KMS-11 (cell line): ENCODE data around the gene FAM163A.

Source experiments
- H2AFZ ChIP-seq: fragments of 200-600 bp; sonication (generic); 2 replicates; pipeline ENCODE4 v1.6.1; 2016; ENCODE audit warnings: antibody characterized with exemption, mixed run types, low read depth
- H3K27ac ChIP-seq: fragments of 200-600 bp; sonication (generic); 2 replicates; pipeline ENCODE4 v1.6.1; 2016; ENCODE audit warnings: mild to moderate bottlenecking, mixed run types
- H3K27me3 ChIP-seq: fragments of 200-600 bp; sonication (generic); 2 replicates; pipeline ENCODE4 v1.6.1; 2017; ENCODE audit warnings: mild to moderate bottlenecking, low read depth, mixed run types, moderate library complexity; ENCODE audit not compliant: insufficient read depth
- H3K36me3 ChIP-seq: fragments of 200-600 bp; sonication (generic); 2 replicates; pipeline ENCODE4 v1.6.1; 2017; ENCODE audit warnings: mild to moderate bottlenecking, mixed run types; ENCODE audit not compliant: insufficient read depth
- H3K4me1 ChIP-seq: fragments of 200-600 bp; sonication (generic); 2 replicates; pipeline ENCODE4 v1.6.1; 2016; ENCODE audit warnings: mild to moderate bottlenecking, low read depth, mixed run types; ENCODE audit not compliant: poor library complexity, severe bottlenecking
- H3K4me2 ChIP-seq: fragments of 200-600 bp; sonication (generic); 2 replicates; pipeline ENCODE4 v1.7.0; 2016; ENCODE audit warnings: mild to moderate bottlenecking, mixed run types
- H3K4me3 ChIP-seq: fragments of 200-600 bp; sonication (generic); IDR thresholded peaks from 2 replicates; pipeline ENCODE4 v1.6.1; 2017; ENCODE audit warnings: low read depth, low read length, mixed read lengths; ENCODE audit not compliant: insufficient read depth
- H3K79me2 ChIP-seq: fragments of 200-600 bp; sonication (generic); 2 replicates; pipeline ENCODE4 v1.6.1; 2016; ENCODE audit warnings: low read depth, mixed run types; ENCODE audit not compliant: insufficient read depth
- H3K9ac ChIP-seq: fragments of 200-600 bp; sonication (generic); 2 replicates; pipeline ENCODE4 v1.6.1; 2016; ENCODE audit warnings: mild to moderate bottlenecking, mixed run types
- H4K20me1 ChIP-seq: fragments of 200-600 bp; sonication (generic); 2 replicates; pipeline ENCODE4 v1.6.1; 2016; ENCODE audit warnings: mild to moderate bottlenecking, mixed run types; ENCODE audit not compliant: insufficient read depth
- CTCF ChIP-seq: fragments of 200-600 bp; sonication (generic); conservative IDR thresholded peaks from 2 replicates; pipeline ENCODE4 v1.6.1; 2017; ENCODE audit warnings: low read depth, mild to moderate bottlenecking, antibody characterized with exemption, low read length, moderate library complexity, mixed read lengths

FAM163A gene

GRCh38 chr1:179714623-179715022 lies 28.5 kb upstream of the FAM163A start:
- H3K4me1 ChIP-seq = no peaks in the 10 kb centered on the region
- no peak overlapping the region for H3K4me2 ChIP-seq
- no peaks in the 10 kb centered on the region for H3K79me2 ChIP-seq
- no peak overlapping the region for H3K4me3 ChIP-seq
- H3K9ac ChIP-seq = no peak overlapping the region
- H3K36me3 ChIP-seq = no peaks in the 10 kb centered on the region
- H3K27ac ChIP-seq = no peak overlapping the region
- H2AFZ ChIP-seq = no peak overlapping the region
- TF ChIP-seq CTCF = no peak
- H4K20me1 ChIP-seq = no peaks in the 10 kb centered on the region
- H3K27me3 ChIP-seq = no peaks in the 10 kb centered on the region

- H3K36me3 ChIP-seq = no peaks in the 10 kb centered on the region
- H3K9ac ChIP-seq = no peak overlapping the region
- H4K20me1 ChIP-seq = no peaks in the 10 kb centered on the region
- TF ChIP-seq CTCF = no peak
- no peak overlapping the region for H3K4me3 ChIP-seq
- H2AFZ ChIP-seq = no peak overlapping the region
- H3K27me3 ChIP-seq = no peaks in the 10 kb centered on the region
- H3K4me1 ChIP-seq = no peaks in the 10 kb centered on the region
- no peak overlapping the region for H3K27ac ChIP-seq
- no peaks in the 10 kb centered on the region for H3K79me2 ChIP-seq
- H3K4me2 ChIP-seq = no peak overlapping the region
Observed at GRCh38 chr1:179719272-179719671, 23.8 kb upstream of the FAM163A start.

GRCh38 chr1:179728271-179728670 lies 14.8 kb upstream of the FAM163A start:
- H3K4me1 ChIP-seq = no peaks in the 10 kb centered on the region
- H3K27me3 ChIP-seq = no peaks in the 10 kb centered on the region
- H3K4me3 ChIP-seq = no peak overlapping the region
- H3K9ac ChIP-seq = no peak overlapping the region
- TF ChIP-seq CTCF = no peak
- no peak overlapping the region for H3K27ac ChIP-seq
- H3K36me3 ChIP-seq = no peaks in the 10 kb centered on the region
- H2AFZ ChIP-seq = no peak overlapping the region
- no peak overlapping the region for H3K4me2 ChIP-seq
- H3K79me2 ChIP-seq = no peaks in the 10 kb centered on the region
- H4K20me1 ChIP-seq = no peaks in the 10 kb centered on the region

- H3K4me3 ChIP-seq = no peak overlapping the region
- H3K4me2 ChIP-seq = no peak overlapping the region
- no peaks in the 10 kb centered on the region for H3K27me3 ChIP-seq
- no peak overlapping the region for H2AFZ ChIP-seq
- H3K27ac ChIP-seq = no peak overlapping the region
- no peaks in the 10 kb centered on the region for H3K4me1 ChIP-seq
- H4K20me1 ChIP-seq = no peaks in the 10 kb centered on the region
- TF ChIP-seq CTCF = no peak
- H3K36me3 ChIP-seq = no peaks in the 10 kb centered on the region
- H3K79me2 ChIP-seq = no peaks in the 10 kb centered on the region
- H3K9ac ChIP-seq = no peak overlapping the region
Observed at GRCh38 chr1:179729881-179730280, 13.2 kb upstream of the FAM163A start.

GRCh38 chr1:179731643-179732042 lies 11.4 kb upstream of the FAM163A start:
- no peak overlapping the region for H3K27ac ChIP-seq
- no peaks in the 10 kb centered on the region for H3K27me3 ChIP-seq
- H3K36me3 ChIP-seq = no peaks in the 10 kb centered on the region
- no peak overlapping the region for H2AFZ ChIP-seq
- H3K79me2 ChIP-seq = no peaks in the 10 kb centered on the region
- H3K4me2 ChIP-seq = no peak overlapping the region
- H4K20me1 ChIP-seq = no peaks in the 10 kb centered on the region
- H3K4me3 ChIP-seq = no peak overlapping the region
- H3K4me1 ChIP-seq = no peaks in the 10 kb centered on the region
- no peak for TF ChIP-seq CTCF
- H3K9ac ChIP-seq = no peak overlapping the region
